CD4-positive, alpha-beta T cell treated with Interleukin-15 for 1 hour (primary cell): ENCODE measurements around the gene SHFL.

ENCODE experiments used
- DNase-seq: peaks from one replicate; pipeline ENCODE4 v3.0.0-alpha.2; 2020

The SHFL gene

GRCh38 chr19:10085641-10086590 is at the start of gene SHFL:
SHFL (plus strand) TSS chr19:10086317; CDS start chr19:10086428, 111 bp downstream.
- DNase-seq: peak; percentile 86

DNA sequence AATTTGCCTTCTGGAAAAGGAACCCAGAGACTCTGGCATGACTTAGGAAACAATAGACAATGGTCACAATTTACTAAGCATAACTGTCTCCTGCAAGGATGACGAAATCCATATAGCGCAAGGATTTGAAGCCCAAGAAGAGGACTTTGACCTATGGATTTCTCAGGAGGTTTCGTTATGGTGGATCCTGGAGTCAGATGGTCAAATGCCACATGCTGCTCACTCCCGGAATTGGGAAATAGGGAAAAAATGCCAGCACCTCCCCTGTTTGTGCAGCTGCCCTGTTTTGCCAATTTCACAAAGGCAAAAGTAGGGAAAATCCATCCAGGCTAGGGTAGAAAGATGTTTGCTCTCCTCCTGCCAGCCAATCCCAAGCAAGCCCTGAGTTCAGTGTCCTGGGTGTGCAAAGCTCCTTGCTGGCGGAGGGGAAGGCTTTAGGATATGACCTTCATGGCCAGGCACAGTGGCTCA is 49.5 kb upstream of the SHFL start:
- no peak for DNase-seq

DNA sequence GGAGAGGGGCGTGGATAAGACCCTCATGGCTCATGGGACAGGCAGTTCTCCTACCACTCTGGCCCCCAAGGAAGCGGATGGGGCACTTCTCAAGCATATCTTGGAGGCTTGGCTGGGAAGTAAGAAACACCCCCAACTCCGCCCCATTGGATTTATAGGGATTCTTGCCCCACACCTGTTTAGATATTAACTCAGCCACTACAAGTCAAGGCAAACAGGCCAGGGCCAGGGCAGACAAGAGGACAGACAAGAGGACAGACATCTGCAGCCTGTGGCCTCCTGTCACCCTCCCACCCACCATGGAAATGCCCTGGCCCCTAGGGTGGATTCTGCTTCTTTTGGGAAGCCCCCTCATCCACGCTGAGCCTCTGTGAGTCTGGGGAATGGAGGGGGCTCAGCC is 48.8 kb upstream of the SHFL start:
- no peak for DNase-seq

- DNase-seq: no peak
These were observed 48.3 kb upstream of the SHFL start for GRCh38 chr19:10037809-10038208.

DNA sequence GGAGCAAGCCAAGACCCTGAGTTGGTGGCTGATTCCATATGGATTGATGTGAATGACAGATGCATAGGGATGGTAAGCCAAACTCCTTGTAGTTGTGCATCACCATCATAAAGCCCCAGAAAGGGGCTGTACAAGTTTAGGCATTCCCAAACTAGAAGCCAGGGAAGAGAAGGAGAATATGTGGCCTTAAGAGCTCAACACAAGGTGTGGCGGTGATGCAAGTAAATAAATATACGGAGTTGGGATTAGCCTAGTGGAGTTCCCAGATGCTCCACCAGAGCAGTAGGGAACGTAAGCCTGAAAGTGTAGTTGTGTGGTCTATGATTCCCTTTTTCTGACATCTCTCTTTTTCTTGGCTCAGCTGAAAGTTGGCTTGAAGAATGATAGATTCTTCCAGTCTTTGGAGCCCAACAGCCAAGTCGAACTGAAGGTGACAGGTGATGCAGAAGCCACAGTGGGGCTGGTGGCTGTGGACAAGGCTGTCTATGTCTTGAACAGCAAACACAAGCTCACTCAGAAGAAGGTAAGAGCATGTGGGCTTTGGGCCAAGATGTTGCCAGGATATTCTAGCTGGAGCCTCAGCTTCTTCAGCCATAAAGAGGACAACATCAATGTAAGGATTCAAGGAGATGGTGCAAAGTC is 42.7 kb upstream of the SHFL start:
- DNase-seq: no peak

GRCh38 chr19:10044390-10044789 is 41.7 kb upstream of the SHFL start:
- DNase-seq: no peak

DNA sequence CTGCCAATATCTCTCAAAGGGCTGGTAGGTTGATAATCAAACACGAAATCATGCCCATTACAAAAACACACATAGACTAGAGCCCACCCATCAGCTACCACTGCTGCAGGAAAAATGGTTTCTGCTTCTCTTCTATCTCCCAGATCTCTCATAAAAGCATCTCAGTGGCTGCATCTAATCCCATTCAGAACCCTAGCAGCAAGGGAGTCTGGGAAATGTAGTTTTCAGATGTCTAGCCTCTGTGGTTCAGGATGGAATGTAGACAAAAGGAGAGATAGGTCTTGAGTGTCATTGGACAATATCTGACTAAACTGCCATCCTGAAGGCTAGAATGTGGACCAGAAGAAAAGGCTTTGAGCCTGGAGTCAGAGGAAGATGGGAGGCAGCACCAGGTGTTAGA is 40.7 kb upstream of the SHFL start:
- DNase-seq: no peak

- no peak for DNase-seq
These were observed 36.5 kb upstream of the SHFL start for GRCh38 chr19:10049626-10050025.

DNA sequence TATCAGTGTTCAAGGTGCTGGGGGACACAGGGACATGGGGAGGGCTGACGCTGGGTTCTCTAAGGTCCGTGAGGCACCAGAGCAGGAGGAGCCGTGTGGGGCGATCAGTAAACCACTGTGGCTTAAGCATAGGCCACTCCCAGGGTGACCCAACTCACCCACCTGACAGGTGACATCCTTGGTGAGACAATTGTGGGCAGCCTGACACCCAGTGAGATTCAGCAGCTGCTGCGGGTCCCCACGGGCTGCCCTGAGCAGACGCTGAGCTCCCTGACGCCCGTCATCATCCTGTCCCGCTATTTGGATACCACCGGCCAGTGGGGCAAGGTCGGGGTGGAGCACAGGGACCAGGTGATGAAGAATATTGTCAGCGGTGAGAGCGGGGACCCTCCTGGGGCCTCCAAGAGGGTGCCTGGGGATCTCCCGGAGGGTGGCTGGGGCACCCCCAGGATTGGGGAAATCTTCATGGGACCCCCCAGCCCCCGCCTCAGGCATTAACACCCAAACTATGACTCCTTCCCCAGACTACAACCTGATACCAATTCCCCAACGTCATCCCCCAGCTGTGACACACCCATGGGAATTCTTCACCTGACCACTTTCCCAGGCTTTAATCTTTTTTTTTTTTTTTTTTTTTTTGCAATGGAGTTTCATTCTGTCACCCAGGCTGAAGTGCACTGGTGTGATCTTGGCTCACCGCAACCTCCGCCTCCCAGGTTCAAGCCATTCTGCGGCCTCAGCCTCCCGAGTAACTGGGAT is 33.3 kb upstream of the SHFL start:
- no peak for DNase-seq

DNA sequence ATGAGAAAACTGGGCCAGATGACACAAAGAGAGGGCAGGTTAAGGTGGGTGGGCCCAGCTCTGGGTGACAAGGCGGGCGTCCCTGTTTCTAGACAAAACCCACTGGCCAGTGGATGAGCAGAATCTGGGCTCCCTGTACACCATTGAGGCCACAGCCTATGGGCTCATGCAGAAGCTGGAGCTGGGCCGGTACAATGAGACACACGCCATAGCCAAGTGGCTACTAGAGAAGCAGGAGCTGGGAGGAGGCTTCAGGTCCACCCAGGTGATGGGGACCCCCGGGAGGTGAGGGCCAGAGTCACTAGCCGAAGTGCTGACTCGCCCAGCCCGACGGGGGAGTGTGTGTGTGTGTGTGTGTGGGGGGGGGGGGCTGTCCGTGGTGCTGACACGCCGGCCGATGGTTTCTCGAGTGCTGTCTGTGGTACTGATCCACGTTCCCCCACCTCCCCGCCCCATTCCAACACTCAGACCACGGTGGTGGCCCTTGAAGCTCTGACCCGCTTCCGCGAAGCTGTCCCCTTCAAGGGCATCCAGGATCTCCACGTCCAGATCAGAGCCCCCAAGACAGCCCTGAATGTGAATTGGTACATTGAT is 24.3 kb upstream of the SHFL start:
- DNase-seq: no peak

GRCh38 chr19:10068205-10068604 is 17.9 kb upstream of the SHFL start:
- no peak for DNase-seq

GRCh38 chr19:10069046-10069445 is 17.1 kb upstream of the SHFL start:
- DNase-seq: no peak

GRCh38 chr19:10070730-10071446 is 15.2 kb upstream of the SHFL start:
- no peak for DNase-seq

DNA sequence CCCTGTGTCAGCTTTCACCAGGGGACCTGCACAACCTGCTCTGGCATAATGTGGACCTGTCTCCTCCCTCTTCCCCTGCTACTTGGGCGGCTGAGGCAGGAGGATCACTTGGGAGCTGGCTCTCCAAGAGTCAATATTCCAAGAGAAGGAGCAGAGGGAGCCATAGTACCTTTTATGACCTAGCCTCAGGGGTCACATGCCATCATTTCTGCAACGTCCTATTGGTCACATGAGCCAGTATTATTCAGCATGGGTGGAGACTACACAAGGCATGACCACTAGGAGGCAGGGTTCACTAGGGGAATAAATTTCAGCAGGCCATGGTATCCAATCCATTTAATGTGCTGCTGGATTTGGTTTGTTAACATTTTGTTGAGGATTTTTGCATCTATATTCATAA is 12.0 kb upstream of the SHFL start:
- peak; percentile 50 for DNase-seq

DNA sequence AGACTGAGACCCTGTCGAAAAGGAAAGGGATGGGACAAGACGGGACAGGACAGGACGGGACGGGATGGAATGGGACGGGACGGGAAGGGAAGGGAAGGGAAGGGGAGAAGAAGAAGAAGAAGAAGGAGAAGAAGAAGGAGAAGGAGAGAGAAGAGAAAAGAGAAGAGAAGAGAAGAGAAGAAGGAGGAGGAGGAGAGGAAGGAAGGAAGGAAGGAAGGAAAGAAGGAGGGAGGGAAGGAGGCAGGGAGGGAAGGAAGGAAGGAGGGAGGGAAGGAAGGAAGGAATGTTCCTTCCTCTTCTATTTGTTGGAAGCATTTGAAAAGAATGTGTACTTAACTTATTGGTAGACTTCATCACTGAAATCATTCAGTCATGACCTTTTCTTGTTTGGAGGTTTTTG is 9.6 kb upstream of the SHFL start:
- DNase-seq: no peak

DNA sequence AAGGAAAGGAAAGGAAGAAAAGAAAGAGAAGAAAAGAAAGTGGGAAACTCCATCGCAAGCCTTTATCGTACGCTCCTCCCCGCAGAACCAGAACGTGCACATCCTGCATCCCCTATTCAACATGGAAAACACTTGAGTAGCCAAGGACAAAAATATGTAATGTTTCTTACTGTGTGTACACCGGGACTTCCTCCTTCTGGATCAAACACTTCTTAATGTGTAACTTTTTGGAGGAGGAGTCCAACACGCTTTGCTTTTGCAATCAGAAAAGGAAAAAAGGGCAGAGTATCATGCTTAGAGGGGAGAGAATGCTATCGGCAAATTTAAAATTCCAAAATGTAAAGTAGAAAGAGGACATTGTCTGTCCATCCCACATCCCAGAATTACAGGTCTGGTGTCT is 7.8 kb upstream of the SHFL start:
- DNase-seq: no peak

GRCh38 chr19:10079031-10079453 is 7.1 kb upstream of the SHFL start:
- no peak for DNase-seq

DNA sequence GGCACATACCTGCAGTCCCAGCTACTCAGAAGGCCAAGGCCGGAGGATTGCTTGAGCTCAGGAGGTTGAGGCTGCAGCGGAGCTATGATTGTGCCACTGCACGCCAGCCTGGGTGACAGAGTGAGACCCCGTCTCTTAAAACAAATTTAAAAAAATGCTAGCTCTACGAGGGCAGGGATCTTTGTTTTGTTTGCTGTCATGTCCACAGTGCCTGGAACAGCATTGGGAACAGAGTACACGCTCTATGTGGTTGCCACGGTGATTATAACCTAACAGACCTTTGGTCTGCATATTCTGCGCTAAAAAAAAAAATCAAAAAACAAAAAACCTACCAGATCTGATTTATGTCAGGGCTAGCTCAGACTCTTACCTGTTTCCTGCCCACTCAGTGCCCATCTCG is 2.2 kb upstream of the SHFL start:
- DNase-seq: no peak

DNA sequence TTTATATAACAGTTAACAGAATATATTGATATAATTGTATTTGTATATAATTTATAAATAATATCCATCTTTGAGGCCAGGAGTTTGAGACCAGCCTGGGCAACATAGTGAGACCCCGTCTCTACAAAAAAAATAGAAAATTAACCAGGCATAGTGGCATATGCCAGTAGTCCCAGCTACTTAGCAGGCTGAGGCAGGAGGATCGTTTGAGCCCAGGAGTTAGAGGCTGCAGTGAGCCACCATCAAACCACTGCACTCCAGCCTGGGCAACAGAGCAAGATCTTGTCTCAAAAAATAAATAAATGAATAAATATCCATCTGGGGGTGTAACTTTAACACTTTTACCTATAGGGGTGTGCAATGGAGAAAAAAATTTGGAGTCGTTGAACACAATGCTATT is 1.3 kb upstream of the SHFL start:
- no peak for DNase-seq

- peak; percentile 35 for DNase-seq
These were observed 575 bp downstream of the SHFL start for GRCh38 chr19:10086591-10087192.

DNA sequence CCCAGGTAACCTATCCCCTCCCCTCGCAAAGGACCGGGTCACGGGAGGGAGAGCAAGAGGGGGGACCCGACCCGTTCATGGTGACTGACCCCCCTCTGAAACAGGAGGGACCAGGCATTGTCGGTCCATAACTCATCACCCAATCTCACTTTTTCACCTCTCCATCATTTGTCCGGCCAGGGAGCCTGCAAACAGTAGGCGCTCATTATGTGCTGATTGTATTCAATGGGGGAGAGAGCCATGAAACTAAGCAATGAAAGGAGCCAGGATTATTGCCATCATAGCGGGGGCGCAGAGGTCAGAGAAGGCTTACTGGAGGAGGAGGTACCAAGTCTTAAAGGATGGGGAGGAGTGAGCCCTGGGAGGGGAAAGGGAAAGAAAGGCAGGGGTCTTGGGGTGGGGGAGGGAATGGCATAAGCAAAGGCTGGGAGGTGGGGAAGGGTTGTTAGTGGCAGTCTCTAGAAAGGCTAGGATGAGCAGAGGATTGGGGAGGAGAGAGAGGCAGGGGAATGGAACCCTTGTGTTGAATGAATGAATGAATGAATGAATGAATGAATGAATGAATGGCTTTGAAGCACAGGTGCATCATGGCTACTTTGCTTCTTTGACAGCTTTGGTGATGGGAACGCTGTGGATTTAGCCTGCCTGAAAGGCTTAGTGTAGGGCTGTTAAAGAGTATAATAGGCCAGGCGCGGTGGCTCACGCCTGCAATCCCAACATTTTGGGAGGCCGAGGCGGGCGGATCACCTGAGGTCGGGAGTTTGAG is 1.4 kb downstream of the SHFL start:
- DNase-seq: no peak
